K562 (cell line): Measurements from ENCODE around the gene GAPVD1. TPM values are rescaled to one million over a fixed set of nuclear protein-coding genes. Genes with fewer than 3 reads are reported as not detected.

Source experiments
- ATAC-seq: fragments of 200-7000 bp; cut with Tn5 transposase; 3 replicates; pipeline ENCODE4 v1.9.1; 2020; ENCODE audit warnings: moderate library complexity
- BruUV-seq: library from RNA; stranded (reverse); fragments of 400-500 nt; replicated peaks from 2 replicates; lab custom pipeline; 2021; lab: Mats Ljungman, UMichigan
- CTCF ChIA-PET: fragments of 300-600 bp; formaldehyde crosslinking; extraction: SDS; loops from one replicate; lab custom pipeline; 2021; ENCODE audit warnings: low intra/inter-chr PET ratio; lab: Yijun Ruan, JAX
- POLR2A ChIA-PET: fragments of 300-600, 350-650 bp; sonication (Branson Sonifier 250); formaldehyde crosslinking; extraction: SDS; loops from one replicate; lab custom pipeline; 2021; ENCODE audit warnings: antibody characterized with exemption, inconsistent platforms; lab: Yijun Ruan, JAX
- DNase-seq, 4 experiments: peaks; one replicate each; pipeline versions ENCODE4 v3.0.0 to v3.0.0-alpha.2; 2011 to 2018; ENCODE audit warnings: low spot score in 3 of 4, mixed read lengths in 3 of 4; ENCODE audit errors: extremely low read depth in 1 of 4
- FAIRE-seq: peaks from 2 replicates; lab custom pipeline; 2011; peaks lifted over from hg19 to GRCh38; lab: Jason Lieb, UNC
- H2AFZ ChIP-seq: 2 replicates; pipeline ENCODE4 v1.6.0; 2011; ENCODE audit warnings: low read depth, low read length, control low read depth, inconsistent platforms
- H3K27ac ChIP-seq: fragments of 200-600 bp; 3 replicates; pipeline ENCODE4 v1.8.0; 2011; ENCODE audit warnings: low read depth, mild to moderate bottlenecking, control low read depth, inconsistent platforms, low read length, moderate library complexity, mixed read lengths; ENCODE audit errors: extremely low read depth
- H3K27me3 ChIP-seq, 2 experiments: fragments of 300-600 bp in 1 of 2; 2 replicates in 1 of 2; 3 replicates in 1 of 2; pipeline versions ENCODE4 v1.6.0 to v1.8.0; 2011; ENCODE audit warnings: inconsistent platforms in 2 of 2, low read length in 2 of 2, mild to moderate bottlenecking in 1 of 2, mixed read lengths in 1 of 2, moderate library complexity in 1 of 2; ENCODE audit not compliant: control insufficient read depth in 2 of 2, insufficient read depth in 2 of 2
- H3K36me3 ChIP-seq: fragments of 300-600 bp; 3 replicates; pipeline ENCODE4 v1.8.0; 2011; ENCODE audit warnings: mild to moderate bottlenecking, low read length, inconsistent platforms; ENCODE audit not compliant: control insufficient read depth, insufficient read depth
- H3K4me1 ChIP-seq, 2 experiments: fragments of 200-600 bp in 1 of 2; replicated peaks in 1 of 2; 2 replicates in 1 of 2; 3 replicates in 1 of 2; pipeline versions ENCODE4 v1.5.1 to v1.8.0; 2011; ENCODE audit warnings: inconsistent platforms in 2 of 2, low read length in 2 of 2, mild to moderate bottlenecking in 1 of 2, mixed read lengths in 1 of 2, moderate library complexity in 1 of 2; ENCODE audit not compliant: control insufficient read depth in 2 of 2, insufficient read depth in 2 of 2
- H3K4me2 ChIP-seq: 2 replicates; pipeline ENCODE4 v1.6.1; 2011; ENCODE audit warnings: low read length, control low read depth, inconsistent platforms, mixed read lengths; ENCODE audit not compliant: insufficient read depth
- H3K4me3 ChIP-seq: fragments of 200-600 bp; sonication (generic), shearing (Covaris generic); 2 replicates; pipeline ENCODE4 v1.5.1; 2016; ENCODE audit warnings: control low read depth, inconsistent platforms
- H3K79me2 ChIP-seq: fragments of 200-600 bp; 3 replicates; pipeline ENCODE4 v1.8.0; 2011; ENCODE audit warnings: low read length, inconsistent platforms; ENCODE audit not compliant: control insufficient read depth, insufficient read depth
- H3K9ac ChIP-seq, 2 experiments: 2 replicates each; pipeline versions ENCODE4 v1.6.0 to v1.6.1; 2011; ENCODE audit warnings: low read depth in 2 of 2, low read length in 2 of 2, control low read depth in 1 of 2, inconsistent platforms in 1 of 2, mild to moderate bottlenecking in 1 of 2, mixed read lengths in 1 of 2; ENCODE audit not compliant: insufficient read depth in 1 of 2
- H3K9me1 ChIP-seq: one replicate; pipeline ENCODE4 v1.6.0; 2011; ENCODE audit warnings: inconsistent platforms, mild to moderate bottlenecking, low read length, moderate library complexity; ENCODE audit not compliant: control insufficient read depth, insufficient read depth
- H3K9me3 ChIP-seq: replicated peaks from 2 replicates; pipeline ENCODE4 v1.5.1; 2011; ENCODE audit warnings: low read depth, low read length, inconsistent platforms; ENCODE audit not compliant: control insufficient read depth, insufficient read depth
- H4K20me1 ChIP-seq: replicated peaks from 2 replicates; pipeline ENCODE4 v1.6.1; 2011; ENCODE audit warnings: low read length, inconsistent platforms, mixed read lengths; ENCODE audit not compliant: control insufficient read depth, insufficient read depth
- BACH1 ChIP-seq: fragments of 200-800 bp; sonication (Bioruptor generic); IDR thresholded peaks from 2 replicates; pipeline ENCODE4 v1.6.1; 2016; ENCODE audit warnings: missing genetic modification characterization, missing compliant biosample characterization
- BRD4 ChIP-seq: fragments of 200-600 bp; sonication (generic); IDR thresholded peaks from 2 replicates; pipeline ENCODE4 v1.6.1; 2017; ENCODE audit warnings: inconsistent platforms
- CBX5 ChIP-seq: IDR thresholded peaks from 2 replicates; pipeline ENCODE4 v1.6.1; 2014; ENCODE audit warnings: low read depth, borderline replicate concordance
- CCAR2 ChIP-seq: fragments of 200-400 bp; formaldehyde crosslinking; IDR thresholded peaks from 2 replicates; pipeline ENCODE4 v1.6.1; 2017; ENCODE audit warnings: mild to moderate bottlenecking, low read depth, low read length
- ELF2 ChIP-seq: fragments of 250-450 bp; sonication (Bioruptor Pico); IDR thresholded peaks from 2 replicates; pipeline ENCODE4 v1.5.0; 2021; ENCODE audit warnings: mild to moderate bottlenecking
- GABPA ChIP-seq: fragments of 200-800 bp; sonication (Bioruptor generic); conservative IDR thresholded peaks from 2 replicates; pipeline ENCODE4 v1.6.1; 2016; ENCODE audit warnings: low read depth, missing genetic modification characterization, missing compliant biosample characterization
- HNRNPH1 ChIP-seq: fragments of 200-400 bp; formaldehyde crosslinking; optimal IDR thresholded peaks from 2 replicates; pipeline ENCODE3; 2017; ENCODE audit warnings: low read depth, mild to moderate bottlenecking, low read length, moderate library complexity
- IRF2 ChIP-seq: sonication (generic); formaldehyde crosslinking; IDR thresholded peaks from 2 replicates; pipeline ENCODE4 v1.8.1; 2022; ENCODE audit warnings: mild to moderate bottlenecking, missing genetic modification reagents
- LARP7 ChIP-seq: fragments of 450-650 bp; IDR thresholded peaks from 2 replicates; pipeline ENCODE4 v1.6.1; 2016
- MCM3 ChIP-seq: fragments of 450-650 bp; IDR thresholded peaks from 2 replicates; pipeline ENCODE4 v1.6.1; 2016
- MYNN ChIP-seq, 2 experiments: sonication (generic); formaldehyde crosslinking in 1 of 2; IDR thresholded peaks; 2 replicates each; pipeline versions ENCODE4 v1.5.0 to v1.6.1; 2016 to 2020; ENCODE audit warnings: antibody characterized with exemption in 1 of 2, missing genetic modification reagents in 1 of 2
- NCOR1 ChIP-seq: fragments of 450-650 bp; IDR thresholded peaks from 2 replicates; pipeline ENCODE4 v1.6.1; 2016; ENCODE audit warnings: mild to moderate bottlenecking, moderate library complexity
- NFRKB ChIP-seq: fragments of 450-650 bp; IDR thresholded peaks from 2 replicates; pipeline ENCODE4 v1.6.1; 2016; ENCODE audit warnings: low read depth
- RBM17 ChIP-seq: fragments of 200-400 bp; formaldehyde crosslinking; IDR thresholded peaks from 2 replicates; pipeline ENCODE4 v1.6.1; 2017; ENCODE audit warnings: low read depth, mild to moderate bottlenecking, low read length, borderline replicate concordance
- ZBTB34 ChIP-seq: fragments of 250-450 bp; sonication (Bioruptor Pico); IDR thresholded peaks from 2 replicates; pipeline ENCODE4 v1.8.0; 2021; ENCODE audit warnings: mild to moderate bottlenecking, moderate library complexity
- ZFPM2 ChIP-seq: fragments of 250-450 bp; sonication (Bioruptor Pico); IDR thresholded peaks from 2 replicates; pipeline ENCODE4 v1.5.1; 2022; ENCODE audit warnings: mild to moderate bottlenecking
- ZNF324 ChIP-seq: fragments of 250-450 bp; sonication (Bioruptor Pico); IDR thresholded peaks from 2 replicates; pipeline ENCODE4 v1.4.0; 2020; ENCODE audit warnings: mild to moderate bottlenecking
- WGBS: fragments of 100-300 bp; shearing (Covaris generic); methylation state at CpG from one replicate; pipeline ENCODE4 v1.1.6; 2016; ENCODE audit warnings: low coverage, mixed read lengths; ENCODE audit not compliant: insufficient coverage; ENCODE audit errors: missing lambda C conversion rate; 5-methylcytosine and 5-hydroxymethylcytosine counted together
- in situ Hi-C: fragments of 300-500 bp; cut with MboI; formaldehyde crosslinking; loops from 4 replicates; pipeline ENCODE4 v1.15.0; 2018; ENCODE audit warnings: inconsistent platforms, mixed read lengths
- intact Hi-C: fragments of 100-400 bp; cut with micrococcal nuclease; formaldehyde crosslinking; loops from 2 replicates; pipeline ENCODE4 v1.14.2; 2022
- polyA plus RNA-seq, 8 experiments: library from polyadenylated mRNA; depleted of rRNA in 4 of 8; stranded (reverse) in 5 of 8; unstranded in 3 of 8; fragments of >200 nt; fragmentation: Nextera tagmentation in 2 of 8; fragmentation: Illumina TruSeq in 1 of 8; extraction: Ambion mirVana in 2 of 8; extraction: Trizol in 1 of 8; gene quantifications; 2 replicates each; pipeline versions ENCODE4 v1.2.1 to v1.2.3, GENCODE V29; 2011 to 2014; ENCODE audit warnings: inconsistent platforms in 1 of 8, missing spikeins in 1 of 8
- total RNA-seq, 7 experiments: library from RNA; depleted of rRNA in 6 of 7; stranded (reverse); fragments of >200 nt in 6 of 7; fragmentation: Illumina TruSeq in 2 of 7; extraction: Trizol in 2 of 7; gene quantifications; 2 replicates each; pipeline versions ENCODE4 v1.2.1 to v1.2.3, GENCODE V29; 2011 to 2021; ENCODE audit warnings: low replicate concordance in 1 of 7
- TF ChIP-seq, protein P1 (sequence below): fragments of 250-450 bp; sonication (Bioruptor Pico); IDR thresholded peaks from 2 replicates; pipeline ENCODE4 v1.5.0; 2021; ENCODE audit warnings: mild to moderate bottlenecking, moderate library complexity
- TF ChIP-seq, protein P2 (sequence below): fragments of 250-450 bp; sonication (Bioruptor Pico); IDR thresholded peaks from 2 replicates; pipeline ENCODE4 v1.8.0; 2021; ENCODE audit warnings: borderline replicate concordance, mild to moderate bottlenecking, moderate library complexity; ENCODE audit not compliant: poor library complexity, severe bottlenecking

Gene GAPVD1
- total and polyA plus RNA-seq, 9 of the 15 experiments (the other 6 are each of a cell fraction or from before 2014, with no cell fraction given), result 9.5 to 66.1 (median 45.5) TPM

DNA sequence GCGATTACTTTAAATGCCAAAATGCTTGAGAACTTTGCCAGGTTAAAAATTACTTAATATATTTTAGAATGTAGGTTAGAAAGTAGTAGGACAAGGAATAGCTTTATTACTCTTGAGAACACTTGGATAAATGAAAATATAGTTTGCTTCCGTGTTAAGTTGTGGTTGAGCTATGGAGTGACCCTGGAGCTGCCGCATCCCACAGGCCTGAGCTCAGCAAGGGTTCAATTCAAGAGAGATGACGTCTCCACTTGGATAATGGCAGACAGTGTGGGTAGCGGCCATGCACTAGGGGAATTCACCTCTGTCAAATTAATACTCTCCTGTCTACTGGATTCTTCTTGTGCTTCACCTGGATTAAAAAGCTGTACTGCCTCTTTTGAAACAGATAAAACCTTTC is 105.0 kb downstream of the GAPVD1 start:
- Histone ChIP-seq H2AFZ (no peak overlapping the region), H3K9ac (no peak overlapping the region), H3K27me3 (no peaks in the 10 kb centered on the region), H3K9me3 (no peaks in the 10 kb centered on the region), H3K4me3 (no peak overlapping the region), H4K20me1 (no peaks in the 10 kb centered on the region), H3K4me1 (no peaks in the 10 kb centered on the region), H3K27ac (no peak overlapping the region), H3K4me2 (no peak overlapping the region), H3K9me1 (no peaks in the 10 kb centered on the region), H3K79me2 (no peaks in the 10 kb centered on the region)
- DNase-seq (no peak), FAIRE-seq (no peak), ATAC-seq (no peak)
- BruUV-seq, result no TSS peak
- in situ Hi-C loops (no loop called here), intact Hi-C loops (no loop called here)
- 90% methylated on average over 5 of the region's 5 CpGs for WGBS
- CTCF ChIA-PET, result no interaction called here
- POLR2A ChIA-PET, result interaction anchor here (0.8 to 1.0 kb wide), 2 partner anchors 9 to 11 kb away, joined by 3 read pairs; no protein-coding TSS in a partner anchor
- TF ChIP-seq ELF2, result no peak
- no peak for TF ChIP-seq BACH1 (tag)
- TF ChIP-seq NFRKB, result no peak
- TF ChIP-seq, protein P1, sequence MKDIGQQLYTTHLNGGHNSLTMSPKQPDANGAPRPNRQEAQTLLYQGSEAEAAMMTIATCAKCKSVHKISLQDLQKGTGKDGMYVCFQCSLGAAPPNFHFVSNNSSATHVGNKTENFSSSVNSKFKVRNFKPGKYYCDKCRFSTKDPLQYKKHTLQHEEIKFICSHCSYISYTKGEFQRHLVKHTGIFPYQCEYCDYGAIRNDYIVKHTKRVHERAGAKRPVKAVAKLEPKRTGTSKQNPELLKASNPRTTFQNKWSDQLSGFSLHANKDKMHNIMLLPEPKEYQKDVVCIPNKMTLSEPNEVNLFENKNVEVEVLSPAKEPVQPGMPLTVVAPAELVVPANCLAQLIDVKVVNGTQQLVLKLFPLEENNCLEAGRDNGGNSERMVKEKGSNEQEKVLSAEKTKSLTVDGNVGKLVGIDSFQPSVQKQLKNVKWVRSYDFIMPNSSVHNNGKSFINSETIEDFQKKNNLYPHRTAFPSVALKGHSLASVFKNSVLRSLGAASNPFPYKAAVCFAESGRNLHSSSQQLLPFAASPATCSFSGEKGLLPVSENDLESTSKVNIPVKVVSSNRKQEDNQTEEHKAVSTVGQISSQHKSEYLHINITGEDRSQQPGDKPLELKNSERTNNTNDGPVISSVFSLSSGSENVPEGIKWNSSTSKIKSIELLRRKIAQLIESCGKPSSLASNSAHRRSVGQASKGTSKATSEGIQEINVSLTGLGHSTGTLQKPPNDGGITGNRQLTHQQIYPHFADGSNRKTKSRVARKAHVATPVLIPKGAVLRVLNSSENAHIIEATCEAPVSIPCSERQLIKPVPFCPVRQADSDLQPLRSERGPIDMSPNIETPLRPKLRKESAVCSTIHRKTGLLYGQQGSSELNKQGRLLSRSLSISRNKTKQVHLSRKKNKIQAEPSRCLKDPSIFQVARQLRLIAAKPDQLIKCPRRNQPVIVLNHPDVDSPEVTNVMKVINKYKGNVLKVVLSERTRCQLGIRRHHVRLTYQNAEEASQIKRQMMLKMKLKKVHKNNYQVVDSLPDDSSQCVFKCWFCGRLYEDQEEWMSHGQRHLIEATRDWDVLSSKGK, result no peak
- TF ChIP-seq NCOR1, result no peak
- no peak for TF ChIP-seq LARP7
- TF ChIP-seq ZFPM2 (CRISPR knock-in tag), result no peak
- TF ChIP-seq, protein P2, sequence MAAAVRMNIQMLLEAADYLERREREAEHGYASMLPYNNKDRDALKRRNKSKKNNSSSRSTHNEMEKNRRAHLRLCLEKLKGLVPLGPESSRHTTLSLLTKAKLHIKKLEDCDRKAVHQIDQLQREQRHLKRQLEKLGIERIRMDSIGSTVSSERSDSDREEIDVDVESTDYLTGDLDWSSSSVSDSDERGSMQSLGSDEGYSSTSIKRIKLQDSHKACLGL (CRISPR knock-in tag), result no peak
- no peak for TF ChIP-seq CCAR2
- no peak for TF ChIP-seq GABPA
- TF ChIP-seq IRF2 (CRISPR knock-in tag), result no peak
- TF ChIP-seq CBX5, result no peak
- no peak for TF ChIP-seq HNRNPH1
- no peak for TF ChIP-seq ZBTB34 (CRISPR knock-in tag)
- no peak for TF ChIP-seq BRD4
- TF ChIP-seq ZNF324 (CRISPR knock-in tag), result no peak
- no peak for TF ChIP-seq MCM3
- no peak for TF ChIP-seq MYNN (IDR thresholded peaks at IDR 0.05)
- no peak for TF ChIP-seq MYNN (CRISPR knock-in tag; IDR thresholded peaks at IDR 0.05)
- no peak for TF ChIP-seq RBM17
- TF ChIP-seq, all 486 proteins: peak for 0
- H3K36me3 ChIP-seq, result peaks cover 52% of the 10 kb centered on the region
